HepG2 (cell line): Measurements from ENCODE around the gene CENPVL1. TPM values are rescaled to one million over a fixed set of nuclear protein-coding genes. Genes with fewer than 3 reads are reported as not detected.
"Not testable (repeated sequence)": the region's sequence is repeated elsewhere in the genome, so short reads cannot be mapped to it uniquely, and the experiment has no call there.

Experiments
- ATAC-seq: fragments of 200-7000 bp; cut with Tn5 transposase; 3 replicates; pipeline ENCODE4 v1.9.1; 2020; ENCODE audit warnings: mild to moderate bottlenecking, moderate library complexity
- BruUV-seq: library from RNA; stranded (reverse); fragments of 400-500 nt; replicated peaks from 2 replicates; lab custom pipeline; 2021; lab: Mats Ljungman, UMichigan
- CTCF ChIA-PET: fragments of 300-600 bp; formaldehyde crosslinking; extraction: SDS; loops from one replicate; lab custom pipeline; 2021; ENCODE audit warnings: low total read pairs, inconsistent platforms, low intra/inter-chr PET ratio; lab: Yijun Ruan, JAX
- POLR2A ChIA-PET: fragments of 350-600 bp; sonication (Branson Sonifier 250); formaldehyde crosslinking; loops from one replicate; lab custom pipeline; 2020; ENCODE audit warnings: antibody characterized with exemption, inconsistent platforms; lab: Yijun Ruan, JAX
- DNase-seq: peaks from one replicate; pipeline ENCODE4 v3.0.0-alpha.2; 2015; ENCODE audit warnings: low spot score
- FAIRE-seq: peaks from 3 replicates; lab custom pipeline; 2011; peaks lifted over from hg19 to GRCh38; lab: Jason Lieb, UNC
- H2AFZ ChIP-seq: one replicate; pipeline ENCODE4 v1.6.1; 2011; ENCODE audit warnings: low read length, inconsistent platforms
- H3K27ac ChIP-seq: fragments of 300-600 bp; 3 replicates; pipeline ENCODE4 v1.8.0; 2011; ENCODE audit warnings: mixed run types, mild to moderate bottlenecking, mixed read lengths, low read length, inconsistent platforms; ENCODE audit not compliant: insufficient read depth; ENCODE audit errors: extremely low read length
- H3K27me3 ChIP-seq, 2 experiments: fragments of 200-600 bp in 1 of 2; 2 replicates in 1 of 2; 3 replicates in 1 of 2; pipeline versions ENCODE4 v1.6.0 to v1.8.0; 2011; ENCODE audit warnings: low read length in 2 of 2, mild to moderate bottlenecking in 2 of 2, moderate library complexity in 2 of 2, inconsistent platforms in 1 of 2; ENCODE audit not compliant: insufficient read depth in 2 of 2, control insufficient read depth in 1 of 2
- H3K36me3 ChIP-seq, 2 experiments: fragments of 200-600 bp in 1 of 2; replicated peaks in 1 of 2; 2 replicates in 1 of 2; 3 replicates in 1 of 2; pipeline versions ENCODE4 v1.5.1 to v1.8.0; 2011; ENCODE audit warnings: low read length in 2 of 2, inconsistent platforms in 1 of 2; ENCODE audit not compliant: insufficient read depth in 2 of 2, control insufficient read depth in 1 of 2
- H3K4me1 ChIP-seq: 2 replicates; pipeline ENCODE4 v1.5.1; 2012; ENCODE audit warnings: low read length, inconsistent platforms; ENCODE audit not compliant: insufficient read depth
- H3K4me2 ChIP-seq: 2 replicates; pipeline ENCODE4 v1.6.0; 2011; ENCODE audit warnings: low read depth, low read length, inconsistent platforms
- H3K4me3 ChIP-seq, 3 experiments: fragments of 200-600 bp in 1 of 3; sonication (generic), shearing (Covaris generic) in 1 of 3; replicated peaks in 1 of 3; 2 replicates each; pipeline ENCODE4 v1.5.1; 2011 to 2016; ENCODE audit warnings: low read length in 3 of 3, inconsistent platforms in 2 of 3, low read depth in 2 of 3, mild to moderate bottlenecking in 2 of 3, control low read depth in 1 of 3, mixed read lengths in 1 of 3; ENCODE audit not compliant: insufficient read depth in 1 of 3
- H3K79me2 ChIP-seq: one replicate; pipeline ENCODE4 v1.6.1; 2011; ENCODE audit warnings: low read length, inconsistent platforms; ENCODE audit not compliant: insufficient read depth
- H3K9ac ChIP-seq: 2 replicates; pipeline ENCODE4 v1.6.0; 2011; ENCODE audit warnings: mild to moderate bottlenecking, low read depth, low read length, inconsistent platforms; ENCODE audit not compliant: insufficient read depth
- H3K9me3 ChIP-seq: 2 replicates; pipeline ENCODE4 v1.5.1; 2012; ENCODE audit warnings: mild to moderate bottlenecking, low read length
- H4K20me1 ChIP-seq: 2 replicates; pipeline ENCODE4 v1.6.0; 2011; ENCODE audit warnings: inconsistent platforms, mild to moderate bottlenecking, low read length, moderate library complexity; ENCODE audit not compliant: insufficient read depth
- ATF7 ChIP-seq, 2 experiments: fragments of 450-650 bp in 1 of 2; sonication (generic) in 1 of 2; formaldehyde crosslinking in 1 of 2; IDR thresholded peaks; 2 replicates each; pipeline versions ENCODE4 v1.4.0 to v1.6.1; 2016 to 2020; ENCODE audit warnings: antibody characterized with exemption in 1 of 2, mild to moderate bottlenecking in 1 of 2, missing genetic modification reagents in 1 of 2
- CREB1 ChIP-seq, 2 experiments: fragments of 450-650 bp in 1 of 2; IDR thresholded peaks; 2 replicates each; pipeline ENCODE4 v1.6.1; 2016 to 2017; ENCODE audit warnings: control low read depth in 1 of 2, mild to moderate bottlenecking in 1 of 2, missing compliant biosample characterization in 1 of 2, missing genetic modification characterization in 1 of 2
- FOXO4 ChIP-seq: sonication (generic); formaldehyde crosslinking; conservative IDR thresholded peaks from 2 replicates; pipeline ENCODE4 v1.8.1; 2023; ENCODE audit warnings: missing genetic modification reagents
- HNF4A ChIP-seq: sonication (generic); formaldehyde crosslinking; IDR thresholded peaks from 2 replicates; pipeline ENCODE4 v1.4.0; 2020; ENCODE audit warnings: missing genetic modification reagents
- KMT2A ChIP-seq: sonication (generic); formaldehyde crosslinking; IDR thresholded peaks from 2 replicates; pipeline ENCODE4 v1.4.0; 2020; ENCODE audit warnings: missing genetic modification reagents
- POLR2AphosphoS5 ChIP-seq: IDR thresholded peaks from 2 replicates; pipeline ENCODE4 v1.6.1; 2012; ENCODE audit warnings: low read depth, low read length
- ZNF12 ChIP-seq: sonication (generic); formaldehyde crosslinking; IDR thresholded peaks from 2 replicates; pipeline ENCODE4 v1.5.0; 2020; ENCODE audit warnings: missing genetic modification reagents
- ZNF143 ChIP-seq: sonication (generic); formaldehyde crosslinking; IDR thresholded peaks from 2 replicates; pipeline ENCODE4 v1.4.0; 2020; ENCODE audit warnings: missing genetic modification reagents
- WGBS: methylation state at CpG from one replicate; pipeline ENCODE4 v1.1.6; 2017; ENCODE audit warnings: low lambda C conversion rate; 5-methylcytosine and 5-hydroxymethylcytosine counted together
- in situ Hi-C: cut with HindIII; loops from 2 replicates; pipeline ENCODE4 v1.10.0; 2017; ENCODE audit warnings: low pct_unique_long_range_greater_than_20kb; ENCODE audit not compliant: extremely low pct_ligation_motif_present
- intact Hi-C: fragments of 100-400 bp; cut with micrococcal nuclease; formaldehyde crosslinking; loops from one replicate; pipeline ENCODE4 v1.10.0; 2022; ENCODE audit not compliant: unreplicated experiment
- polyA plus RNA-seq, 8 experiments: library from polyadenylated mRNA; depleted of rRNA in 3 of 8; stranded (reverse) in 7 of 8; unstranded in 1 of 8; fragments of >200 nt; fragmentation: Illumina TruSeq in 4 of 8; extraction: Trizol in 4 of 8; gene quantifications; 2 replicates each; pipeline versions ENCODE4 v1.2.1 to v1.2.3, GENCODE V29; 2011 to 2016; ENCODE audit warnings: low read depth in 4 of 8, missing spikeins in 1 of 8, mixed read lengths in 1 of 8; ENCODE audit not compliant: insufficient read depth in 1 of 8
- total RNA-seq, 5 experiments: library from RNA; depleted of rRNA; stranded (reverse); fragments of >200 nt; fragmentation: Illumina TruSeq; extraction: Trizol; gene quantifications; 2 replicates each; pipeline ENCODE4 v1.2.3, GENCODE V29; 2016; ENCODE audit warnings: low read depth in 1 of 5
- TF ChIP-seq, protein P1 (sequence below): sonication (generic); formaldehyde crosslinking; IDR thresholded peaks from 2 replicates; pipeline ENCODE4 v1.5.1; 2020; ENCODE audit warnings: mild to moderate bottlenecking, missing genetic modification reagents, moderate library complexity

CENPVL1 gene
- total and polyA plus RNA-seq, 2 of the 13 experiments (the other 11 are each of a cell fraction or from before 2014, with no cell fraction given): not detected

DNA sequence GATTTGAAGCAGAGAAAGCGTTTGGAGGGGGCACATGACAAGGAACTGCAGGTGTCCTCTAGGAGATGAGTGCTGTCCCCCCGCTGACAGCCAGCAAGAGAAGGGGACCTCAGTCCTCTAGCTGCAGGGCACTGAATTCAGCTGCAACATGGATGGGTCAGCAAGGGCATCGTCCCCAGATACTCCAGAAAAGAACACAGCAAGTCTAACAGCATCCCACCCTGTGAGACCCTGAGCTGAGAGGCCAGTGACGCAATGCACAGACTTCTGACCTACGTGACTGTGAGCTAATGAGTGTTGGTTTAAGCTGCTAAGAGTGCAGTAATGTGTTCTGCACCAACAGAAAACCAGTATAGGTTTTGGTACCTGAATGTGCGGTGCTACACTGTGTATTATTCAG lies 16.1 kb upstream of the CENPVL1 start:
- Histone ChIP-seq H4K20me1 (no peaks in the 10 kb centered on the region), H3K4me3 (no peak overlapping the region), H3K36me3 (no peaks in the 10 kb centered on the region), H2AFZ (no peak overlapping the region), H3K4me1 (no peaks in the 10 kb centered on the region), H3K79me2 (no peaks in the 10 kb centered on the region), H3K27me3 (no peaks in the 10 kb centered on the region; a peak in 1 of 5 replicates), H3K9ac (no peak overlapping the region), H3K9me3 (no peaks in the 10 kb centered on the region), H3K27ac (no peak overlapping the region), H3K4me2 (no peak overlapping the region)
- intact Hi-C loops (no loop called here), in situ Hi-C loops (no loop called here)
- ATAC-seq (no peak), DNase-seq (no peak), FAIRE-seq (no peak)
- POLR2A ChIA-PET: no interaction called here
- no TSS peak for BruUV-seq
- TF ChIP-seq FOXO4: no peak
- no peak for TF ChIP-seq KMT2A (CRISPR knock-in tag)
- CTCF ChIA-PET: no interaction called here
- WGBS: 17% methylated on average over 1 of the region's 6 CpGs

- Histone ChIP-seq H3K27ac (no peak overlapping the region), H3K4me1 (no peaks in the 10 kb centered on the region), H3K9me3 (no peaks in the 10 kb centered on the region), H2AFZ (no peak overlapping the region), H3K79me2 (no peaks in the 10 kb centered on the region), H3K27me3 (no peaks in the 10 kb centered on the region; a peak in 1 of 5 replicates), H4K20me1 (no peaks in the 10 kb centered on the region), H3K9ac (no peak overlapping the region), H3K4me3 (no peak overlapping the region), H3K4me2 (no peak overlapping the region), H3K36me3 (no peaks in the 10 kb centered on the region)
- WGBS: no CpG with 5 or more reads among the region's 8 CpGs
- intact Hi-C loops: no loop called here
- ChIA-PET CTCF (no interaction called here), POLR2A (no interaction called here)
- TF ChIP-seq POLR2AphosphoS5 (no peak), ZNF143 (CRISPR knock-in tag) (no peak), HNF4A (CRISPR knock-in tag) (no peak), CREB1 (IDR thresholded peaks at IDR 0.05) (0 out of 2 replicates have a peak, but pooled peaks have one; percentile 14), CREB1 (CRISPR knock-in tag; IDR thresholded peaks at IDR 0.05) (no peak), ZNF12 (CRISPR knock-in tag) (no peak), ATF7 (IDR thresholded peaks at IDR 0.05) (0 out of 2 replicates have a peak, but pooled peaks have one; percentile 15), ATF7 (CRISPR knock-in tag; IDR thresholded peaks at IDR 0.05) (no peak)
- TF ChIP-seq, protein P1, sequence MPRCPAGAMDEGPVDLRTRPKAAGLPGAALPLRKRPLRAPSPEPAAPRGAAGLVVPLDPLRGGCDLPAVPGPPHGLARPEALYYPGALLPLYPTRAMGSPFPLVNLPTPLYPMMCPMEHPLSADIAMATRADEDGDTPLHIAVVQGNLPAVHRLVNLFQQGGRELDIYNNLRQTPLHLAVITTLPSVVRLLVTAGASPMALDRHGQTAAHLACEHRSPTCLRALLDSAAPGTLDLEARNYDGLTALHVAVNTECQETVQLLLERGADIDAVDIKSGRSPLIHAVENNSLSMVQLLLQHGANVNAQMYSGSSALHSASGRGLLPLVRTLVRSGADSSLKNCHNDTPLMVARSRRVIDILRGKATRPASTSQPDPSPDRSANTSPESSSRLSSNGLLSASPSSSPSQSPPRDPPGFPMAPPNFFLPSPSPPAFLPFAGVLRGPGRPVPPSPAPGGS (CRISPR knock-in tag): no peak
- DNase-seq: no peak
- no peak for ATAC-seq
- in situ Hi-C loops: no loop called here
- FAIRE-seq: no peak
- BruUV-seq: no TSS peak
Measured at GRCh38 chrX:51697397-51697796, 12.9 kb upstream of the CENPVL1 start.

DNA sequence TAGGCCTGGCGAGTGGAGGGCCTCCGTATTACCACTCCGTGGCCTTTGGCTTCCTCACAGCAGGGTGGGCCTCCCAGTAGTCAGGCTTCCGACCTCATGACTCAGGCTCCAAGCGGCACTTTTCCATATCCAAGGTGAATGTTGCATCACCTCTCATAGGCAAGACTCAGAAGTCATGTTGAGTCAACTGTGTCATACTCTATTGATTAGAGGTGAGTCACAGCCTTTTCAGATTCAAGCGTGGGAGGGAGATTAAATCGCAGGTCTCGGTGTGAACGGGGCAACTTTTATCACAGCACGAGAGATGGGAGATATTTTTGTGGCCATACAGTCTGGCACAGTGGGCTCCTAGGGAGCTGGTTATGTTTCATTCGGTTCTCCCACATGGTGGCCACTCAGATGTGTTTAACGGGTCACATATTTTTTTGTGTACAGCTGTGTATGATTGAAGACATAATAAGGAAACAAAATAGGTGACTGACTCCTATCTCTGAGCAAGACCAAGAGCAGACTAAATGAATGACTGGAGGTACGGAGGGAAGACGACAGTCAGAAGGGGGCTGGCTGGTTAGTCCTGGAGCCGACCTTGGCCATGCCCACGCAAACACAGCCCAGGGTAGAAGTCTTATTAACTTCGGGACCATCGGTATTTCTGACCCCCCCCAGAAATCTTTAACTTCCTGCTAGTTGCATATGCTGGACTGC lies 2.8 kb downstream of the CENPVL1 start:
- peak; percentile 46; the same call in 1 of the 3 replicates for ATAC-seq
- WGBS: no CpG with 5 or more reads among the region's 18 CpGs

More for the DNA sequence above, 2.8 kb downstream of the CENPVL1 start:
- H3K9me3 ChIP-seq, H2AFZ ChIP-seq, H3K4me2 ChIP-seq, CTCF ChIA-PET, H3K4me3 ChIP-seq, FAIRE-seq, DNase-seq, BruUV-seq, H3K4me1 ChIP-seq, H3K27ac ChIP-seq, intact Hi-C loops, H4K20me1 ChIP-seq, H3K79me2 ChIP-seq, H3K27me3 ChIP-seq, POLR2A ChIA-PET, H3K36me3 ChIP-seq, in situ Hi-C loops, H3K9ac ChIP-seq: not testable (repeated sequence)
